IgD-negative memory B cell (primary cell): ENCODE data around the gene ANKRD63. TPM values are rescaled to one million over a fixed set of nuclear protein-coding genes. Genes with fewer than 3 reads are reported as not detected.

Source experiments
- H3K27ac Mint-ChIP-seq, 3 donors: one replicate each; pipeline ENCODE4 v1.8.0; 2020 to 2022; ENCODE audit warnings: mild to moderate bottlenecking in 3 of 3, mixed read lengths in 3 of 3, moderate library complexity in 1 of 3
- H3K27me3 Mint-ChIP-seq: one replicate; pipeline ENCODE4 v1.8.0; 2021; ENCODE audit warnings: mixed read lengths
- H3K36me3 Mint-ChIP-seq: one replicate; pipeline ENCODE4 v1.8.0; 2020; ENCODE audit warnings: mild to moderate bottlenecking, mixed read lengths
- H3K4me1 Mint-ChIP-seq, 3 donors: one replicate each; pipeline ENCODE4 v1.8.0; 2020 to 2022; ENCODE audit warnings: mixed read lengths in 3 of 3, mild to moderate bottlenecking in 1 of 3
- H3K4me3 Mint-ChIP-seq, 4 donors: one replicate each; pipeline ENCODE4 v1.8.0; 2020 to 2022; ENCODE audit warnings: mild to moderate bottlenecking in 4 of 4, mixed read lengths in 4 of 4, moderate library complexity in 3 of 4
- H3K9me3 Mint-ChIP-seq, 3 donors: one replicate each; pipeline ENCODE4 v1.8.0; 2020 to 2021; ENCODE audit warnings: mixed read lengths in 3 of 3, mild to moderate bottlenecking in 1 of 3
- polyA plus RNA-seq: library from polyadenylated mRNA; unstranded; fragments of 300-500 nt; fragmentation: Illumina TruSeq; gene quantifications from one replicate; pipeline ENCODE4 v1.2.3, GENCODE V29; 2021

Gene ANKRD63
- polyA plus RNA-seq, 1 donor from 2014 or later = not detected

- H3K4me3 Mint-ChIP-seq = no peak overlapping the region
These were observed 1.1 kb downstream of the ANKRD63 start for GRCh38 chr15:40281801-40282146.

GRCh38 chr15:40281057-40281800, 1.6 kb downstream of the ANKRD63 start:
- peaks cover 5 to 18% (median 12%) of the 10 kb centered on the region in 3 donors for H3K4me1 Mint-ChIP-seq
- H3K27ac Mint-ChIP-seq = no peak overlapping the region
- H3K9me3 Mint-ChIP-seq = no peaks in the 10 kb centered on the region
- peak overlapping the region in 3 of 4 donors; percentile 44 to 61 (median 47) for H3K4me3 Mint-ChIP-seq
- H3K36me3 Mint-ChIP-seq = no peaks in the 10 kb centered on the region
- H3K27me3 Mint-ChIP-seq = peaks cover 32% of the 10 kb centered on the region

More at GRCh38 chr15:40281801-40282146, 1.1 kb downstream of the ANKRD63 start:
- H3K9me3 Mint-ChIP-seq = no peaks in the 10 kb centered on the region
- H3K4me1 Mint-ChIP-seq = peaks cover 5 to 17% (median 10%) of the 10 kb centered on the region in 3 donors
- H3K36me3 Mint-ChIP-seq = no peaks in the 10 kb centered on the region
- peaks cover 28% of the 10 kb centered on the region for H3K27me3 Mint-ChIP-seq
- H3K27ac Mint-ChIP-seq = no peak overlapping the region

- H3K4me3 Mint-ChIP-seq = peak overlapping the region in 2 of 4 donors; percentile 70 to 74
- H3K27ac Mint-ChIP-seq = no peak overlapping the region
- no peaks in the 10 kb centered on the region for H3K9me3 Mint-ChIP-seq
- H3K36me3 Mint-ChIP-seq = no peaks in the 10 kb centered on the region
- H3K27me3 Mint-ChIP-seq = peaks cover 32% of the 10 kb centered on the region
- peaks cover 5 to 15% (median 12%) of the 10 kb centered on the region in 3 donors for H3K4me1 Mint-ChIP-seq
These were observed 2.4 kb downstream of the ANKRD63 start for GRCh38 chr15:40280260-40281056.

GRCh38 chr15:40279437-40280141, 3.3 kb downstream of the ANKRD63 start:
- Mint-ChIP-seq H3K4me3 (peak overlapping the region in 3 of 4 donors; percentile 32 to 78 (median 72)), H3K27ac (no peak overlapping the region), H3K4me1 (peaks cover 5 to 20% (median 16%) of the 10 kb centered on the region in 3 donors), H3K36me3 (no peaks in the 10 kb centered on the region), H3K27me3 (peaks cover 36% of the 10 kb centered on the region), H3K9me3 (no peaks in the 10 kb centered on the region)

GRCh38 chr15:40278026-40278425, 4.8 kb downstream of the ANKRD63 start:
- Mint-ChIP-seq H3K27me3 (peaks cover 36% of the 10 kb centered on the region), H3K36me3 (peaks cover 1% of the 10 kb centered on the region), H3K4me3 (peak overlapping the region in 2 of 4 donors; percentile 51 to 53), H3K9me3 (no peaks in the 10 kb centered on the region), H3K4me1 (peaks cover 5 to 22% (median 16%) of the 10 kb centered on the region in 3 donors), H3K27ac (peak overlapping the region in 1 of 3 donors; percentile 78)

- Mint-ChIP-seq H3K36me3 (peaks cover 1% of the 10 kb centered on the region), H3K27ac (no peak overlapping the region), H3K9me3 (no peaks in the 10 kb centered on the region), H3K27me3 (peaks cover 36% of the 10 kb centered on the region), H3K4me3 (peak overlapping the region in 2 of 4 donors; percentile 66 to 87), H3K4me1 (peaks cover 5 to 22% (median 16%) of the 10 kb centered on the region in 3 donors)
These were observed 5.4 kb downstream of the ANKRD63 start for GRCh38 chr15:40277471-40277870.

- peaks cover 5 to 22% (median 16%) of the 10 kb centered on the region in 3 donors for H3K4me1 Mint-ChIP-seq
- peak overlapping the region in 1 of 4 donors; percentile 65 for H3K4me3 Mint-ChIP-seq
- H3K36me3 Mint-ChIP-seq = peaks cover 1% of the 10 kb centered on the region
- peaks cover 36% of the 10 kb centered on the region for H3K27me3 Mint-ChIP-seq
- no peaks in the 10 kb centered on the region for H3K9me3 Mint-ChIP-seq
- no peak overlapping the region for H3K27ac Mint-ChIP-seq
These were observed 5.9 kb downstream of the ANKRD63 start for GRCh38 chr15:40276927-40277326.

GRCh38 chr15:40275954-40276353, 6.9 kb downstream of the ANKRD63 start:
- Mint-ChIP-seq H3K4me1 (peaks cover 5 to 22% (median 16%) of the 10 kb centered on the region in 3 donors), H3K27me3 (peaks cover 34% of the 10 kb centered on the region), H3K27ac (no peak overlapping the region), H3K4me3 (peak overlapping the region in 1 of 4 donors; percentile 8), H3K9me3 (no peaks in the 10 kb centered on the region), H3K36me3 (peaks cover 1% of the 10 kb centered on the region)

- Mint-ChIP-seq H3K36me3 (peaks cover 1% of the 10 kb centered on the region), H3K4me3 (no peak overlapping the region), H3K9me3 (no peaks in the 10 kb centered on the region), H3K4me1 (peaks cover 5 to 22% (median 16%) of the 10 kb centered on the region in 3 donors), H3K27ac (peak overlapping the region in 1 of 3 donors; percentile 76), H3K27me3 (peaks cover 34% of the 10 kb centered on the region)
These were observed 7.3 kb downstream of the ANKRD63 start for GRCh38 chr15:40275523-40275922.

- H3K27ac Mint-ChIP-seq = peak overlapping the region in 1 of 3 donors; percentile 67
These were observed 8.3 kb downstream of the ANKRD63 start for GRCh38 chr15:40274350-40275274.

GRCh38 chr15:40273428-40273827, 9.4 kb downstream of the ANKRD63 start:
- H3K36me3 Mint-ChIP-seq = peaks cover 1% of the 10 kb centered on the region
- no peak overlapping the region for H3K4me3 Mint-ChIP-seq
- H3K27ac Mint-ChIP-seq = no peak overlapping the region
- H3K4me1 Mint-ChIP-seq = peaks cover 0 to 15% (median 13%) of the 10 kb centered on the region in 3 donors
- H3K9me3 Mint-ChIP-seq = no peaks in the 10 kb centered on the region
- peaks cover 19% of the 10 kb centered on the region for H3K27me3 Mint-ChIP-seq

More at GRCh38 chr15:40274350-40275274, 8.3 kb downstream of the ANKRD63 start:
- H3K4me1 Mint-ChIP-seq = peaks cover 0 to 20% (median 16%) of the 10 kb centered on the region in 3 donors
- H3K4me3 Mint-ChIP-seq = no peak overlapping the region
- H3K36me3 Mint-ChIP-seq = peaks cover 1% of the 10 kb centered on the region
- H3K27me3 Mint-ChIP-seq = peaks cover 29% of the 10 kb centered on the region
- H3K9me3 Mint-ChIP-seq = no peaks in the 10 kb centered on the region

GRCh38 chr15:40272485-40273056, 10.3 kb downstream of the ANKRD63 start:
- peaks cover 1% of the 10 kb centered on the region for H3K36me3 Mint-ChIP-seq
- peaks cover 0 to 13% (median 8%) of the 10 kb centered on the region in 3 donors for H3K4me1 Mint-ChIP-seq
- no peaks in the 10 kb centered on the region for H3K9me3 Mint-ChIP-seq
- H3K27me3 Mint-ChIP-seq = peaks cover 15% of the 10 kb centered on the region
- no peak overlapping the region for H3K27ac Mint-ChIP-seq
- H3K4me3 Mint-ChIP-seq = no peak overlapping the region

GRCh38 chr15:40271685-40272484, 11.0 kb downstream of the ANKRD63 start:
- no peak overlapping the region for H3K4me3 Mint-ChIP-seq
- H3K27me3 Mint-ChIP-seq = peaks cover 9% of the 10 kb centered on the region
- peak overlapping the region in 1 of 3 donors; percentile 31 for H3K27ac Mint-ChIP-seq
- H3K36me3 Mint-ChIP-seq = peaks cover 1% of the 10 kb centered on the region
- H3K4me1 Mint-ChIP-seq = peaks cover 0 to 8% (median 6%) of the 10 kb centered on the region in 3 donors
- H3K9me3 Mint-ChIP-seq = no peaks in the 10 kb centered on the region
